NOMO-1 (cell line): ENCODE results near the gene RPL31.
A peak's percentile ranks its signal among the peaks of the same experiment; 100 is the strongest.

Source experiments
- DNase-seq, 2 experiments: peaks; one replicate each; lab custom pipeline; 2025; ENCODE audit not compliant: unreplicated experiment in 2 of 2; lab: John Stamatoyannopoulos, UW

Gene RPL31

DNA sequence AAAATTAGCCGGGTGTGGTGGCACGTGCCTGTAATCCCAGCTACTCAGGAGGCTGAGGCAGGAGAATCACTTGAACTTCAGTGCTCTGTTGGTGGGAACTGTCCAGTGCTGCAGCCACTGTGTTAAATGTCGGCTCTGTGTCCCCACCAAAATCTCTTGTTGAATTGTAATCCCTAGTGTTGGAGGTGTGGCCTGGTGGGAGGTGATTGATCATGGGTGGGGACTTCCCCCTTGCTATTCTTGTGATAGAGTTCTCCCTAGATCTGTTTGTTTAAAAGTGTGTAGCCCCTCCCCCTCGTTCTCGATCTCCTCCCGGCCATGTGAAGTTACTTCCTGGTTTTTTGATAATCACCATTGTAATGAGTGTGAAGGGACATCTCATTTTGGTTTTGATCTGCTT is 9.8 kb upstream of the RPL31 start:
- DNase-seq: peak in 1 of 2 experiments; percentile 14

DNA sequence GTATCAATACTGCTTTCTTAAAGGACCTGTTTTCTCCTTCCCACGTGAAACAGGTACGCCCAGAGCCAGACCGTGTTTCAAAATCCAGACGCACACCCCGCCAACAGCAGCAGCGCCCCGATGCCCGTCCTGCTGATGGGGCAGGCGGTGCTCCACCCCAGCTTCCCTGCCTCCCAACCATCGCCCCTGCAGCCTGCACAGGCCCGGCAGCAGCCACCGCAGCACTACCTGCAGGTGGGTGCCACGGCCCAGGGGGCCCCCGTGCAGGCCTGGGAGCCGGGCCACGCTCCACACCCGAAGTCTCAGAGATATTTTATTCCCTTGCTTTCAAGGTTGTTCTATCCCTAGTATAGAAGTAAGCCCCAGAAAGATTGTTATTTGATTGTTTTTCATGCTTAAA is 8.8 kb upstream of the RPL31 start:
- DNase-seq: no peak

DNA sequence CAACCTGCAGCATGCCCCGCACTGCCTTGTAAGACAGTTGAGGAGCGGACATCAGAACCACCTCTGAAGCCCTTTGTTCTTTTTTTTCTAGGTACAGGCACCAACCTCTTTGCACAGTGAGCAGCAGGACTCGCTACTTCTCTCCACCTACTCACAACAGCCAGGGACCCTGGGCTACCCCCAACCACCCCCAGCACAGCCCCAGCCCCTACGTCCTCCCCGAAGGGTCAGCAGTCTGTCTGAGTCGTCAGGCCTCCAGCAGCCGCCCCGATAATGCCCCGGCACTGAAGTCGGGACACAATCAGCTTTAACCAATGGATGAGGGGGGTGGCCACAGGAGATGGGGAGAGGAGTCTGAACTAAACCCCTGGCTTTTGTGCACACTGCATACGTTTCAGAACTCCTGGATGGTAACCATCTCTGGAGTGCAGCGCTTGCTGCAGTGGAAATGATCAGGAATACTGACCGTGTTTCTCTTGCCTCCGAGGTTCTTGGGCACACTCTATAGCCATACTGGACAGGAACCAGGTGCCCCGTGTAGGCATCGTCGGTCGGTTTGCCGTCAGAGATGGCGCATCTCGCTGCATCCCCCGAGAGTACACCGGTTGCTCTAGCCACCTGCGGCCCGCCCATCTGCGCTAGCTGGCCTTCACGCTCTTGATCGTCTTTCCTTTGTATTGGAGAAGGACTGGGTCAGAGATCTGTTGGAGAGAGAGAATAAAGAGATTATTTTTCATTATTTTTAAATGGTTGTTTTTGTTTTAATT is 6.6 kb upstream of the RPL31 start:
- DNase-seq: no peak

DNA sequence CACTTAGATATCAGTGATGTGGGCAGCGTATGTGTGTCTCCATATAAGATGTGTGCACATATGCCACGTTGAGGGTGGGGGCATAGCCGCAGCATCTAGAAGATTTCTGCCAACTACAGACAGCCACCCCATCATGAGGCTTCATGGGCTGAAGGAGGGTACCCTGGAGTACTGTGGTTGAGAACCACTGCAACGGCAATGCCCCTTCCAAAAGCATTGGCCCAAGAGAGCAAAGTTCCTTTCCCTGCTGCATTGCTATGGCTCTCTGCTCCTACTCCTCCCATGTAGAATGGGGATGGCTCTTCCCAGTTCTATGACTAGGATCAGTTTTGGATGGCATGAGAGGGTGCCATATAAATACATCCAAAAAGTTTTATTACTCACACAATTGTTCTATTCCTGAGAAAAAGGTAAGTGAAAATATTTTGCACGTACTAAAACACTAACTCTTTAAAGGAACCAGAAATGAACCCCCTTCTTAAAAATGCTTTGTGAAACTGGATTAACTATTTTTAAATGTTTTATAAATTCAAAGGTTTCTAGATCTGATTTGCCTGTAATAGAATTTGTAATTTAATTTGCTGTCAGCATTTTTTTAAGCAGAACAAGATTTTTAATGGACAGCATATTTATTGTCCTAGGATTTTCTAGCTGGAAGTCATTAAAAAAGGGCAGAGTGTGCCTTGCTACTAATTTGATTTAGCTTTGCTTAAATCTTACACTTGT is 4.4 kb upstream of the RPL31 start:
- DNase-seq: no peak

DNA sequence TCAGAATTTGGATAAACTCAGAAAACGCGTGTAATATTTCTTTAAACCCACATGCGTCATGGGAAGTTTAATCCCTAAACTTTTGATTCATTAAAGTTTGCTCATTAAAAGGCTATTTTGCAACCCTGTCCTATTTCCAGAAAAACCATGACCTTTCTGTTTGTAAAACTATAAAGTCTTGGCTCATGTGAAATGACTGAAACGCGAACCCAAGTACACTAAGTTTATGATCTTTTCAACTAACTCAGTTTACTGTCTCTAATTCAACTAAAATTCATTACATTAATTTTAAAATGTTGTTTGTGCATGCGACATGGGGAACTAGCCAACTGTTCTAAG is 3.9 kb upstream of the RPL31 start:
- no peak for DNase-seq

DNA sequence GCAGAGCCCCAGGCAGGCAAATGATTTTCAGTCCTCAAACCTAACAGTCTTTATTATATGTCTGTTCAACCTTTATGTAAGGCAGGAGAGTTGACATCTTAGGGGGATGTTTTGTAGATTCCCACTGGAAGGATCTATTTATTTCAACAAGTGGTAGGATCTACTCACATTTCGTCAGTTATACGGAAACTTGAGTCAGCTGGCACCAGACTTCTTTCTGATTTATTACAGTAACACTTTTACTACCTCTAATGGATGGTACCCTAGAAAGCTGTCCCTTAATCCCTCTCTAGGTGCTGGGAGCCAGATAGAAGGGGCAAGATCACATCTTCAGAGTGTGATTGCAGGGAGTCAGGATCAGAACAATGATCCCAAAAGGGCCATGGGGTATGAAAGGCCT is 2.1 kb upstream of the RPL31 start:
- no peak for DNase-seq

DNA sequence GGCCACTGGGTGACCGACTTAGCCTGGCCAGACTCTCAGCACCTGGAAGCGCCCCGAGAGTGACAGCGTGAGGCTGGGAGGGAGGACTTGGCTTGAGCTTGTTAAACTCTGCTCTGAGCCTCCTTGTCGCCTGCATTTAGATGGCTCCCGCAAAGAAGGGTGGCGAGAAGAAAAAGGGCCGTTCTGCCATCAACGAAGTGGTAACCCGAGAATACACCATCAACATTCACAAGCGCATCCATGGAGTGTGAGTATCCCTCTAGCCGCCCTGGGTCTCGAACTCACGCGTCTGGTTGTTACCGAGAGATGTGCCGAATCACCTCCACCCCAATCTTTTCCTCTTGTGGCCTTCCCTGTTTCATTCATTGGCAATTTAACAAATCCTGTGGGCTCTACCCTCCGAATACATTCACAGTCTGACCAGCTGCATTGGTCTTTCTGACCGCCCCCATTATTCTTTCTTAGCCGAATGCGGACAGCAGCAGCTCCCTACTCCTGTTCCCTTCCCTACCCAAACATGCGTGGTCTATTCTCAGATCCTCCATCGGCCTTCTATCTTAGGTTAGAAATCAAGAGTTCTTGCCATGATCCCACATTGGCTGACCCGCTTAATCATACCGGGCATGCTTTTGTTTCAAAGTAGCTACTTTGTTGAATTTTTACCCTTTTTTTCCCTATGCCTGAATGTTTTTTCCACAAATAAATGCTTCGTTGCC is 631 bp downstream of the RPL31 start:
- peak in 1 of 2 experiments; percentile 22 for DNase-seq

DNA sequence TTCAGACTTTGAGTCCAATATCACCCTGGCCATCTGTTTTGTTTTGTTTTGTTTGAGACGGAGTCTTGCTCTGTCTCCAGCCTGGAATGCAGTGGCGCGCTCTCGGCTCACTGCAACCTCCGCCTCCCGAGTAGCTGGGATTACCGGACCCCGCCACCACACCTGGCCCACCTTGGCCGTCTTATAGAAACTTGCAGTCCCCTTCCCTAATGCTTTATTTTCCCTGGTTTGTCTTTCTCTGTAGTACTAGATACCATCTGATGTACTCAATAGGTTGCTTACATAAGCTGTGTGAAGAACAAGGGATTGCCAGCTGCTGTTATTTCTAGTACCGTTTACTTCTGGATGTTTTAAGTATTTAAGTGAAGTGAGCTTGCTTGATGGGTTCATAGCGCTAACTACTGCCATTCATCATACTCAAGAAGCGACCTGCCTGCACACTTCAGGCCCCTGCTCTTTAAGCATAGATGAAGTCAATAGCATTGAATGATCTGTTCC is 1.2 kb downstream of the RPL31 start:
- peak in 1 of 2 experiments; percentile 8 for DNase-seq

DNA sequence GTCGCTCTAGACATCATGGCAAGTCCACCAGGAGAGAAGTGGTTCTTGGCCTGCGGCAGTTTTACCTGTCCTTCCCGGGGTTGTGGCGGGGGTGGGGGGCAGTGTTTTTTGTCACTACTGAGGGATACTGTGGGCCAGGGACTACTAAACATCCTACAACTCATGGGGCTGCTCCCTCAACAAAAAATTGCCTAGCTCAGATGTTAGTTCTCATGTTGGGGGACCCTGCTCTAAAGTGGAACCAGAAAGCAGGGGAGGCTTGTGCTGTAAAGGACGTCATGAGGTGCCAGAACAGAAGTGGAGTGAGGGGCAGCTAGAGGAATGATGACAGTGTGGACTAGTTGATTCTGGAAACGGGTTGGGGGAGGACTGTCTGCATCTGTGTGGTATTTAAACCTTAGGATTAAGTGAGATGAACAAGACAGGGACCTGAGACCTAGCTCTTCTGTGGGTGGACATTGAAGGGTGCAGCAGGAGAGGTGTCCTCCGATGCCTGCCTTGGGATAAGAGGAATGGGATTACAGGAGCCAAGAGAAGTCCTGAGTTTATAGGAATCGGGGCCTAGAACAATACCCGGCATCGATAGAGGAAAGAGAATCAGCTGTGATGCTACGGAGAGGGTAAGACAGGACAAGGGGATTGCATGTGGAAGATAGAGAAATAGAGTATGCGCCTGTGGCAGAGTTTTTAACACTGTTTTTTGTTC is 2.7 kb downstream of the RPL31 start:
- DNase-seq: no peak

DNA sequence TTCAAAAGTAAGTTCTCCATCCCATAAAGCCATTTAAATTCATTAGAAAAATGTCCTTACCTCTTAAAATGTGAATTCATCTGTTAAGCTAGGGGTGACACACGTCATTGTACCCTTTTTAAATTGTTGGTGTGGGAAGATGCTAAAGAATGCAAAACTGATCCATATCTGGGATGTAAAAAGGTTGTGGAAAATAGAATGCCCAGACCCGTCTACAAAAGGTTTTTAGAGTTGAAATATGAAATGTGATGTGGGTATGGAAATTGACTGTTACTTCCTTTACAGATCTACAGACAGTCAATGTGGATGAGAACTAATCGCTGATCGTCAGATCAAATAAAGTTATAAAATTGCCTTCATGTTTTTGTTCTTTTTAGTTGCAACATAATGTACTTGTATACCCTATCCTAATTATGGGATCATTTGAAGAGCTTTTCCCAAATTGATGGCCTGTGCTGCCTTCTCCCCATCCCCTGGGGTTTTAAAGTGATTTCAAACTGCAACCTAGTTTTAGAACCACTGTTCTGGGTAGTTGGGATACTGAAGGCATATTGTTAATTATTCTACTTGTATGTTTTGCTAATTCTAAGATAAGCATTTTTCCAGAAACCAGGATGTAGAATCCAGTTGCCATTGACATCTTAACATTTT is 4.1 kb downstream of the RPL31 start:
- no peak for DNase-seq

DNA sequence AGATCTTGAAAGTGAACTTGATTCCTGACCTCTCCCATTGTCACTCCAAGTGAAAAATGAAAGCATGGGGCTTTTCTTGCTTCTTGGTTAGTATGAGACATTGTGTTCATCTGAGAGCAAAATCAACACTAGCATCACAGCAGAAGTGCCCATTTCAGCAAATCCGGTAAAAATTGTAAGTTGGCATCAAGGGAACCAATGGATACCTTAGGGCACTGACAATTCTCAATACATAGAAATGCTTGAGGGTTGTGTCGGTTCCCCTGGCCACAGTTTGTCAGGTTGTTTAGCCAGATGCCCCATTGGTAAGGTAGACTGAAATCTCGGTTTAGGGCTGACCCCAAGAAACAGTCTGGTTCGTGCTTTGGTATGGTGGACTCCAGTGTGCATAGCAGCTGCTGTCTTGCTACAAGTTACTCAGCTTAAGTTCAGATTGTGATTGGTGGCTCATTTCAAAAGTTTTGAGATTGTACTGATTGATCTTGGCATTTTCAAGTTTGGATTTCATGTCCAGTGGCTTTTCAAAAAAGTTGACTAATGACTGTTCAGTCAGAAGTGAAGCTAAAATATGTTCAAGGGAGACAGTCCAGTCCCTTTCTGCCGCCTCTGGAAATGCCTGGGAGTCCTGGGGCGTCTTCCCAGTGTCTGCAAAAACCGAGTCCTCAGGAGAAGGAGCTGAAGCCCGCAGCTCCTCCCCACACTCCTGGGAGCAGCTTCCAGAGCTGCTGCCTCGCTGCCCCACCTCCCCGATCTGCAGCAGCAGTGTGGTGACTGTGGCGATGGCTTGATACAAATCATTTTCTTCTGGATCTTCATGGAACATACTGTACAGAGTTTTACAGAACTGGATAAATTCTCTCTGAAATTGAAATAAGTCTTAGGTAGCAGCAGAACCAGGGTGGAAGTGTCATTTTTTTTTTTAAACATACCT is 5.6 kb downstream of the RPL31 start:
- DNase-seq: no peak

DNA sequence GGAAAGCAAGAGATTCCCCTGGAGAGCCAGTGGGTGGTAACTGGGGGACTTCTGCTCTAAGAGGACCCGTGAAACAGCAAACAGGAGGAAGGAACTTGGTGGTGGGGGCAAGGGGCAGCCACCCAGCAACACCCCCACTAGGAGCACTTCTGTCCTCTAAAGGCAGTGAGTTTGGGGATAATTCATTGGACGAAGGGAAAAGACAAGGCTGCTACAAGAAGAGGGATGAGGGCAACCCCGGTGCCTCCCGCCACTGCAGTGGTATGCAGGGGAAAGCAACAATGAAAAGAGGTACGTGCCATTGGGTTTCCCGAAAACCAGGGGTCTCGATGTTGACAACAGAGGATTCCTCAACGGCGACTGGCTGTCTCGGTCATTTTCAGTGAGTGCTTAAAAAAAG is 9.1 kb downstream of the RPL31 start:
- DNase-seq: no peak

DNA sequence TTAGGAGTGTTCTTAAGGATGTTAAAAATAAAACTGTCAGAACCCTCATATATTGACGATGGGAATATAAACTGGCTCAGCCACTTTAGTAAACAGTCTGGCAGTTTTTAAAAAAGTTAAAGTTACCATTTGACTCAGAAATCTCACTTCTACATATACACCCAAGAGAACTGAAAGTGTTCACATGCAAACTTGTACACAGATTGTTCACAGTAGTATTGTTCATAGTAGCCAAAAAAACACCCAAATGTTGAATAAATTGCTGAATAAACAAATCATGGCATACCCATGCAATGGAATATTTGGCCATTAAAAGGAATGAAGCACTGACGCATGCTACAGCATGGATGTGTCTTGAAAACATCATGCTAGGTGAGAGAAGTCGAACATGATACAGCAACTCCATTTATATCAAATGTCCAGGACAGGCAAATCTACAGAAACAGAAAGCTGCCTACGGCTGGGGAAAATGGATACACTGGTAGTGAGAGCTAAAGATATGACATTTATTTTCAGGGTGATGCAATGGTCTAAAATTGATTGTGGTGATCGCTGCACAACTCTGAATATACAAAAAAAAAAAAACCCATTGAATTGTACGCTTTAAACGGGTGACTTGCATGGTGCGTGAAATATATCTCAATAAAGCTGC is 10.1 kb downstream of the RPL31 start:
- no peak for DNase-seq

DNA sequence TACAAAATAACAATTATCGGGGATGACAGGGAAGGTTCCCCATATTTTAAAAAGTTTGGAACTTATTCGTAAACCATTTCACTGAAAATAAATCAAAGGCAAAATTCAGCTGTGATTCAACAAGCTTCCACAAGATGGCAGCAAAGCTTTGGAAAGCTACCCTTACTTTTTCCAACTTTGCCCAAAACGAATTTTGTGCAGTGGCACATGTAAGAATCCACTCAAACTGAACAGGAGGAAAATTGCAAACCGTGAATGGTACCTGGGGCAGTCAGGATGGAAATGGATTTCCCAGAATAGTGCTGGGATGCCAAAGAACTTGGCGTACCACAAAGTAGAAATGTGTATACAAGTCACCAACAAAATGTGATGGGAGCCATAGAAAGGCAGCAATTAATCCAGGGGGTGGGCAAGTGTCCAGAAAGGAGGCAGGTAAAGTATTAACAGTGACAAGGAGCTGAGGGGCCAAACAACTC is 10.7 kb downstream of the RPL31 start:
- DNase-seq: peak in 1 of 2 experiments; percentile 21

DNA sequence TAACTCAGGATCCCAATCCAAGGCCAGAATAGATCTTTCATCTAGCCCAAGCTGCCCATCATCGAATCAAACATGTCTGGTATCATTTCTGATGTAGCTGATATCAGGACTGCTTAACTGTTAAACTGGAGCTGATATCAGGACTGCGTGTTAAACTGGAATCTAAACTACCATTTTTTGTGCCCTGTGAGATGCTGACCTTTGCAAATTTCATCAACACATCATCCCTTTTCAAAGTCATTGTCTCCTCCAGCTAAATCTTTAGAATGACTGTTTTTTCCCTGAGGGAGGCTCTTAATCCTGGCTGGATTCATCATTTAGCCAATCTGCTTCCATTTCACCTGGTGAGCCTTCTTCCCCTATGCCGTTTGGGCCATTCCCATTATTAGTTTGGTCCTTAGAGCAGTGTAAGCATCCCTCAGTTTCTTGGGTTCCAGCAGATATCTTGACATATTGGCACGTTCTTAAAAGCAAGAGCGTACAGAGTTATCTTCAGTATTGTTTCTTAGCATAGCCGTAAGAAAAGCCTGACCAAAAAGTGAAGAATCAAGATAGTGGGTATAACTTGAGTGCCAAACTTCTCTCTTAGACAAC is 12.3 kb downstream of the RPL31 start:
- no peak for DNase-seq

DNA sequence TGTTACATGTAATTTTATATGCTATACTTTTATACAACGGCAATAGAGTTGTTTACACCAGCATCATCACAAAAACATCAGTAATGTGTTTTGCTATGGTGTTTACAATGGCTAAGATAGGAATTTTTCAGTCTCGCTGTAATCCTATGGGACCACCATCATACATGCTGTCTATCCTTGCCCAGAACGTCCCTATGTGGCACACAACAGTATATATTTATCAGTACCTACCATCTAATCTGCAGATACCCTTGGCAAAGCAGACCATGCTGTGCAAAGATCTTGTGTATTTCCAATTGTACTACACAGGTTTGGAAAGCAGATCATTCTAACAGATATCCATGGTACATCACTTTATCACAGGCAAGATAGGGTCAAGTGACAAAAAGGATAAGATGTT is 15.3 kb downstream of the RPL31 start:
- no peak for DNase-seq

DNA sequence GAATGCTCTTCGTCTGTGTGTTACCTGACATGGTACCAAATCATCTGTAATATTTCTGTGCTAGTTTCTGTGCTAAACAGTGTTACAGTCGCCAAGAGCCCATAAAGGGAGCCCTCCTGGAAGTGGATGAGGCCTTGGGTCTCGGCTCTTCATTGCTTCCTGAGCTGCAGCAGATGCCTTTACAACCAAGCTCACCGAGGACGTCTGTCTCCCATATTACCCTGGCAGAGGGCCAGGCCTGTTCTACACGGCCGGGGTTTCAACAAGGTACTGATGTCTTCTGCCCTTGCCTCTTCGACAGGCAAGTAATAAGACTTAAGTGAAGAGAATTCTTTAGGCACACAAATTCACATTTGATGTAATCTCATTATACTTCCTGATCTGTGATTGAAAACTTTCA is 16.8 kb downstream of the RPL31 start:
- DNase-seq: no peak

DNA sequence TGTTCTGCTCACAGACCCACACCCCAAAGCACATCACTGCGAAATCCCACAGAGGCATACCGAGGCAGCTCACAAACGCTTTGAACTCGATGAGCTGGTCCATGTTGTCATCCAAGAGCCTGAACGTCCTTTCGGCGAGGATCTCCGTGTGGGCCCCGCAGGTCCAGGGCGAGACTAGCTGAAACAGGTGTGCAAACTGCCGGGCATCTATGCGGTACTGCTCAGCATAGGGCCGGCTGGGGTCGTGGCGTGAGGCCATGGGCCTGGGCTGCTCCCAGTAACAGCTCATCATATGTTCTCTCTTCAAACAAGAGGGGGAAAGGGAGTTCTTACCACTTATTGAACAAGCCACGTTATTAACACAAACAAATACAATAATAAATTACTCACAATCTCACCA is 20.1 kb downstream of the RPL31 start:
- DNase-seq: no peak
